ENCODE data around the gene PGAM5. TPM values are rescaled to one million over a fixed set of nuclear protein-coding genes. Genes with fewer than 3 reads are reported as not detected.

Gene PGAM5
- total and polyA plus RNA-seq, 2 of the 13 experiments (the other 11 are each of a cell fraction or from before 2014, with no cell fraction given), result 18.0 to 77.9 TPM

- no peak; the same call in 1 of the 2 replicates for TF ChIP-seq ZFP90 (CRISPR knock-in tag; IDR thresholded peaks at IDR 0.05; ENCODE audit: borderline replicate concordance)
- peak; percentile 53; the same call in 1 of the 2 replicates for TF ChIP-seq MEIS2 (CRISPR knock-in tag; IDR thresholded peaks at IDR 0.05)
- TF ChIP-seq HOXA5 (CRISPR knock-in tag; IDR thresholded peaks at IDR 0.05), result peak; percentile 54; the same call in 1 of the 2 replicates
- TF ChIP-seq HINFP (CRISPR knock-in tag; IDR thresholded peaks at IDR 0.05; ENCODE audit: low read depth), result peak; percentile 82
- TF ChIP-seq ZNF567 (CRISPR knock-in tag; IDR thresholded peaks at IDR 0.05; ENCODE audit: borderline replicate concordance), result no peak
- 0 out of 2 replicates have a peak, but pooled peaks have one; percentile 16 for TF ChIP-seq HNF4A (CRISPR knock-in tag; IDR thresholded peaks at IDR 0.05)
- TF ChIP-seq CTCF (CRISPR knock-in tag; IDR thresholded peaks at IDR 0.05), result no peak
- TF ChIP-seq ETV5 (CRISPR knock-in tag; IDR thresholded peaks at IDR 0.05; ENCODE audit: borderline replicate concordance), result peak; percentile 92
- TF ChIP-seq RCOR2 (CRISPR knock-in tag; IDR thresholded peaks at IDR 0.05), result no peak
- TF ChIP-seq ZKSCAN5 (CRISPR knock-in tag; IDR thresholded peaks at IDR 0.05), result no peak
- no peak for TF ChIP-seq TAF15 (IDR thresholded peaks at IDR 0.05; ENCODE audit: low read depth, low read length, poor library complexity, severe bottlenecking)
- TF ChIP-seq SNAPC4 (CRISPR knock-in tag; IDR thresholded peaks at IDR 0.05), result no peak
- TF ChIP-seq FLYWCH1 (CRISPR knock-in tag; IDR thresholded peaks at IDR 0.05), result no peak; the same call in 1 of the 2 replicates
- no peak for TF ChIP-seq FOXM1 (CRISPR knock-in tag; IDR thresholded peaks at IDR 0.05)
- TF ChIP-seq ZBTB43 (CRISPR knock-in tag; conservative IDR thresholded peaks at IDR 0.05), result peak; percentile 79; the same call in 1 of the 2 replicates
- peak in 1 of 2 experiments; percentile 36; a peak in 1 of 4 replicates for TF ChIP-seq EP300 (IDR thresholded peaks at IDR 0.05; ENCODE audit: low read depth in 2 of 2, low read length in 2 of 2)
- peak; percentile 43; the same call in 1 of the 2 replicates for TF ChIP-seq EP300 (CRISPR knock-in tag; IDR thresholded peaks at IDR 0.05; ENCODE audit: borderline replicate concordance)
- TF ChIP-seq SMARCE1 (IDR thresholded peaks at IDR 0.05; ENCODE audit: borderline replicate concordance), result no peak
- TF ChIP-seq GABPB1 (CRISPR knock-in tag; IDR thresholded peaks at IDR 0.05), result peak; percentile 94
Observed at GRCh38 chr12:132710405-132711079, at the start of gene PGAM5 (continued).
